GM12892 (cell line): ENCODE results near the gene TLE1.

ENCODE experiments used
- POLR2A ChIP-seq: IDR thresholded peaks from 2 replicates; pipeline ENCODE4 v1.6.1; 2011; ENCODE audit warnings: low read depth, low read length, control low read depth
- POLR2AphosphoS5 ChIP-seq: IDR thresholded peaks from 2 replicates; pipeline ENCODE4 v1.6.1; 2011; ENCODE audit warnings: low read depth, low read length, control low read depth
- TAF1 ChIP-seq: IDR thresholded peaks from 2 replicates; pipeline ENCODE4 v1.6.1; 2011; ENCODE audit warnings: low read depth, mild to moderate bottlenecking, control low read depth, low read length, borderline replicate concordance

GRCh38 chr9:81611664-81612063 is 77.7 kb downstream of the TLE1 start:
- no peak for TF ChIP-seq POLR2A
- no peak for TF ChIP-seq POLR2AphosphoS5
- no peak for TF ChIP-seq TAF1
